H1 (cell line): ENCODE data around the gene AUH. TPM values are rescaled to one million over a fixed set of nuclear protein-coding genes. Genes with fewer than 3 reads are reported as not detected.

Experiments
- CTCF ChIA-PET: fragments of 300-600 bp; sonication (Branson Sonifier 250); formaldehyde crosslinking; loops from one replicate; lab custom pipeline; 2021; ENCODE audit not compliant: partially characterized antibody; lab: Charles Lee
- POLR2A ChIA-PET: fragments of 300-600 bp; sonication (Branson Sonifier 250); formaldehyde crosslinking; loops from one replicate; lab custom pipeline; 2021; ENCODE audit warnings: inconsistent platforms; ENCODE audit not compliant: partially characterized antibody; lab: Charles Lee
- DNase-seq, 2 experiments: peaks; one replicate each; pipeline versions ENCODE4 v3.0.0 to v3.0.0-alpha.2; 2010 to 2022; ENCODE audit warnings: low spot score in 2 of 2, low read depth in 1 of 2, mixed read lengths in 1 of 2
- FAIRE-seq: peaks from 2 replicates; lab custom pipeline; 2011; peaks lifted over from hg19 to GRCh38; lab: Jason Lieb, UNC
- H2AFZ ChIP-seq: 2 replicates; pipeline ENCODE4 v1.8.1; 2012; ENCODE audit warnings: low read length, inconsistent platforms
- H2AK5ac ChIP-seq: 2 replicates; pipeline ENCODE4 v1.6.1; 2013; ENCODE audit warnings: low read depth, low read length
- H2BK120ac ChIP-seq: replicated peaks from 2 replicates; pipeline ENCODE3; 2013; ENCODE audit warnings: low read depth, low read length, inconsistent platforms
- H2BK12ac ChIP-seq: 2 replicates; pipeline ENCODE4 v1.6.1; 2013; ENCODE audit warnings: low read depth, low read length
- H2BK15ac ChIP-seq: 2 replicates; pipeline ENCODE4 v1.6.1; 2013; ENCODE audit warnings: low read length
- H2BK20ac ChIP-seq: 2 replicates; pipeline ENCODE4 v1.6.1; 2013; ENCODE audit warnings: low read length
- H2BK5ac ChIP-seq: 2 replicates; pipeline ENCODE4 v1.6.1; 2013; ENCODE audit warnings: low read depth, low read length
- H3K14ac ChIP-seq: 2 replicates; pipeline ENCODE4 v1.6.1; 2013; ENCODE audit warnings: inconsistent platforms; ENCODE audit not compliant: insufficient read length
- H3K18ac ChIP-seq: 2 replicates; pipeline ENCODE4 v1.6.1; 2013; ENCODE audit warnings: low read length; ENCODE audit errors: extremely low read depth
- H3K23ac ChIP-seq: 2 replicates; pipeline ENCODE4 v1.6.1; 2013; ENCODE audit warnings: inconsistent platforms; ENCODE audit not compliant: insufficient read length
- H3K23me2 ChIP-seq: 2 replicates; pipeline ENCODE4 v1.6.1; 2013; ENCODE audit warnings: low read depth, low read length
- H3K27ac ChIP-seq: 2 replicates; pipeline ENCODE4 v1.6.1; 2011; ENCODE audit warnings: low read depth, low read length, inconsistent platforms
- H3K27me3 ChIP-seq, 4 experiments: replicated peaks in 1 of 4; 1 replicate in 1 of 4; 2 replicates in 3 of 4; pipeline versions ENCODE4 v1.6.1 to v1.8.1; 2011 to 2013; ENCODE audit warnings: low read length in 3 of 4, mild to moderate bottlenecking in 3 of 4, inconsistent platforms in 2 of 4, mixed read lengths in 2 of 4, moderate library complexity in 1 of 4; ENCODE audit not compliant: control insufficient read depth in 3 of 4, insufficient read depth in 3 of 4; ENCODE audit errors: extremely low read depth in 1 of 4
- H3K36me3 ChIP-seq, 4 experiments: 2 replicates each; pipeline versions ENCODE4 v1.6.1 to v1.8.1; 2011 to 2013; ENCODE audit warnings: mild to moderate bottlenecking in 4 of 4, low read length in 3 of 4, moderate library complexity in 2 of 4, control low read depth in 1 of 4, inconsistent platforms in 1 of 4; ENCODE audit not compliant: insufficient read depth in 4 of 4, control insufficient read depth in 2 of 4
- H3K4ac ChIP-seq: replicated peaks from 2 replicates; pipeline ENCODE3; 2013; ENCODE audit warnings: low read length, low read depth, mixed read lengths, inconsistent platforms; ENCODE audit not compliant: insufficient read length
- H3K4me1 ChIP-seq, 4 experiments: replicated peaks in 1 of 4; 1 replicate in 1 of 4; 2 replicates in 3 of 4; pipeline versions ENCODE4 v1.6.1 to v1.8.1; 2011 to 2013; ENCODE audit warnings: low read length in 3 of 4, inconsistent platforms in 2 of 4, mixed read lengths in 1 of 4; ENCODE audit not compliant: insufficient read depth in 4 of 4, control insufficient read depth in 3 of 4
- H3K4me2 ChIP-seq, 2 experiments: 2 replicates each; pipeline versions ENCODE4 v1.6.1 to v1.8.1; 2011 to 2013; ENCODE audit warnings: low read depth in 2 of 2, low read length in 2 of 2, control low read depth in 1 of 2, inconsistent platforms in 1 of 2, mild to moderate bottlenecking in 1 of 2; ENCODE audit not compliant: insufficient read depth in 1 of 2
- H3K4me3 ChIP-seq, 4 experiments: fragments of 200-600, 300-600 bp in 1 of 4; sonication (generic), shearing (Covaris generic), sonication (Bioruptor Twin) in 1 of 4; 2 replicates each; pipeline versions ENCODE4 v1.5.1 to v1.8.1; 2011 to 2016; ENCODE audit warnings: low read length in 4 of 4, low read depth in 3 of 4, control low read depth in 2 of 4, inconsistent platforms in 2 of 4, mild to moderate bottlenecking in 2 of 4, mixed read lengths in 1 of 4, moderate library complexity in 1 of 4; ENCODE audit not compliant: insufficient read depth in 2 of 4; ENCODE audit errors: extremely low read depth in 1 of 4
- H3K56ac ChIP-seq: replicated peaks from 2 replicates; pipeline ENCODE3; 2013; ENCODE audit warnings: low read depth, mild to moderate bottlenecking, mixed read lengths, low read length, inconsistent platforms; ENCODE audit not compliant: insufficient read length
- H3K79me1 ChIP-seq: 2 replicates; pipeline ENCODE4 v1.6.1; 2013; ENCODE audit warnings: low read depth, low read length, control low read depth
- H3K79me2 ChIP-seq, 2 experiments: 2 replicates each; pipeline versions ENCODE4 v1.6.1 to v1.8.1; 2012 to 2013; ENCODE audit warnings: low read length in 2 of 2, mild to moderate bottlenecking in 2 of 2, inconsistent platforms in 1 of 2; ENCODE audit not compliant: insufficient read depth in 2 of 2, control insufficient read depth in 1 of 2
- H3K9ac ChIP-seq, 4 experiments: replicated peaks in 1 of 4; 1 replicate in 1 of 4; 2 replicates in 3 of 4; pipeline versions ENCODE4 v1.6.1 to v1.8.1; 2011 to 2013; ENCODE audit warnings: low read depth in 3 of 4, low read length in 3 of 4, control low read depth in 2 of 4, mild to moderate bottlenecking in 2 of 4, moderate library complexity in 2 of 4, inconsistent platforms in 1 of 4; ENCODE audit errors: extremely low read depth in 1 of 4
- H3K9me3 ChIP-seq, 2 experiments: 2 replicates each; pipeline versions ENCODE4 v1.6.1 to v1.8.1; 2012 to 2013; ENCODE audit warnings: mild to moderate bottlenecking in 2 of 2, moderate library complexity in 2 of 2, control low read depth in 1 of 2, inconsistent platforms in 1 of 2, low read depth in 1 of 2, low read length in 1 of 2, mixed read lengths in 1 of 2; ENCODE audit not compliant: insufficient read depth in 2 of 2
- H4K20me1 ChIP-seq, 2 experiments: replicated peaks in 1 of 2; 2 replicates each; pipeline versions ENCODE3 to v1.8.1; 2011 to 2013; ENCODE audit warnings: inconsistent platforms in 2 of 2, low read length in 2 of 2, mild to moderate bottlenecking in 1 of 2; ENCODE audit not compliant: insufficient read depth in 2 of 2, control insufficient read depth in 1 of 2
- H4K5ac ChIP-seq: 2 replicates; pipeline ENCODE4 v1.6.1; 2013; ENCODE audit warnings: low read length, low read depth, mixed read lengths, inconsistent platforms; ENCODE audit not compliant: insufficient read length
- H4K8ac ChIP-seq: 2 replicates; pipeline ENCODE4 v1.8.0; 2013; ENCODE audit warnings: mild to moderate bottlenecking, moderate library complexity, low read length, inconsistent platforms; ENCODE audit not compliant: insufficient read depth; ENCODE audit errors: extremely low read depth
- H4K91ac ChIP-seq: replicated peaks from 2 replicates; pipeline ENCODE3; 2013; ENCODE audit warnings: low read length, mixed read lengths, inconsistent platforms; ENCODE audit not compliant: insufficient read length
- BACH1 ChIP-seq: IDR thresholded peaks from 2 replicates; pipeline ENCODE4 v1.6.1; 2012; ENCODE audit warnings: low read length, improper control_type of control experiment
- CEBPB ChIP-seq: IDR thresholded peaks from 2 replicates; pipeline ENCODE4 v1.6.1; 2012; ENCODE audit warnings: low read depth, low read length
- EP300 ChIP-seq, 2 experiments: IDR thresholded peaks; 1 replicate in 1 of 2; 2 replicates in 1 of 2; pipeline ENCODE4 v1.6.1; 2011 to 2012; ENCODE audit warnings: low read depth in 2 of 2, low read length in 2 of 2, mild to moderate bottlenecking in 2 of 2, borderline replicate concordance in 1 of 2, inconsistent platforms in 1 of 2, moderate library complexity in 1 of 2
- GTF2F1 ChIP-seq: IDR thresholded peaks from 2 replicates; pipeline ENCODE4 v1.6.1; 2012; ENCODE audit warnings: low read depth, low read length, improper control_type of control experiment, borderline replicate concordance
- HDAC2 ChIP-seq, 2 experiments: fragments of 300-600 bp in 1 of 2; sonication (generic) in 1 of 2; IDR thresholded peaks; 2 replicates each; pipeline ENCODE4 v1.6.1; 2011 to 2012; ENCODE audit warnings: low read depth in 2 of 2, low read length in 2 of 2, mild to moderate bottlenecking in 2 of 2, moderate library complexity in 2 of 2, borderline replicate concordance in 1 of 2, inconsistent platforms in 1 of 2
- KDM1A ChIP-seq: fragments of 200-600, 300-600 bp; sonication (generic); IDR thresholded peaks from 2 replicates; pipeline ENCODE4 v1.7.1; 2016; ENCODE audit warnings: mild to moderate bottlenecking, low read length, borderline replicate concordance
- KDM5A ChIP-seq: fragments of 200-600 bp; IDR thresholded peaks from 2 replicates; pipeline ENCODE4 v1.7.1; 2012; ENCODE audit warnings: mild to moderate bottlenecking, low read length, inconsistent platforms, mixed read lengths
- PHF8 ChIP-seq: fragments of 200-600 bp; sonication (generic); conservative IDR thresholded peaks from 2 replicates; pipeline ENCODE4 v1.7.1; 2012; ENCODE audit warnings: low read depth, mild to moderate bottlenecking, inconsistent platforms, low read length, moderate library complexity
- POLR2A ChIP-seq, 2 experiments: IDR thresholded peaks; 1 replicate in 1 of 2; 2 replicates in 1 of 2; pipeline ENCODE4 v1.6.1; 2011; ENCODE audit warnings: low read depth in 2 of 2, low read length in 2 of 2, mild to moderate bottlenecking in 2 of 2; ENCODE audit errors: control extremely low read depth in 1 of 2
- RFX5 ChIP-seq: IDR thresholded peaks from 2 replicates; pipeline ENCODE4 v1.6.1; 2011; ENCODE audit warnings: low read depth, low read length, improper control_type of control experiment, borderline replicate concordance
- SIN3A ChIP-seq, 2 experiments: IDR thresholded peaks in 1 of 2; conservative IDR thresholded peaks in 1 of 2; 2 replicates each; pipeline ENCODE4 v1.6.1; 2011 to 2012; ENCODE audit warnings: low read length in 2 of 2, improper control_type of control experiment in 1 of 2, low read depth in 1 of 2, mild to moderate bottlenecking in 1 of 2
- SRF ChIP-seq: IDR thresholded peaks from 2 replicates; pipeline ENCODE4 v1.6.1; 2011; ENCODE audit warnings: mild to moderate bottlenecking, low read depth, low read length, moderate library complexity
- TCF12 ChIP-seq: IDR thresholded peaks from 2 replicates; pipeline ENCODE4 v1.6.1; 2011; ENCODE audit warnings: low read depth, mild to moderate bottlenecking, low read length
- WGBS, 2 experiments: shearing (Covaris generic) in 1 of 2; methylation state at CpG; one replicate each; pipeline versions ENCODE4 v1.1.6 to v1.1.7; 2013 to 2015; ENCODE audit warnings: low lambda C conversion rate in 2 of 2, mixed read lengths in 2 of 2, inconsistent platforms in 1 of 2, low coverage in 1 of 2, missing lambda C conversion rate in 1 of 2; ENCODE audit not compliant: insufficient replicate concordance in 2 of 2, insufficient coverage in 1 of 2, insufficient read length in 1 of 2; ENCODE audit errors: extremely low coverage in 1 of 2, missing lambda C conversion rate in 1 of 2; 5-methylcytosine and 5-hydroxymethylcytosine counted together
- polyA plus RNA-seq, 7 experiments: library from polyadenylated mRNA; depleted of rRNA in 3 of 7; stranded (reverse) in 5 of 7; unstranded in 2 of 7; fragments of >200 nt in 5 of 7; fragments of 200-250 nt in 2 of 7; gene quantifications; 1 replicate in 5 of 7; 2 replicates in 1 of 7; 4 replicates in 1 of 7; pipeline versions ENCODE4 v1.2.1 to v1.2.3, GENCODE V29; 2011 to 2013; ENCODE audit warnings: missing spikeins in 2 of 7, mixed read lengths in 2 of 7
- total RNA-seq: library from RNA; stranded (reverse); fragmentation: NEBNext Ultra II Directional; extraction: Animal tissue kit (Norgen Biotek cat#: 25700); gene quantifications from 2 replicates; pipeline ENCODE4 v1.2.1, GENCODE V29; 2021

The AUH gene
- total and polyA plus RNA-seq, 2 of the 8 experiments (the other 6 are each of a cell fraction or from before 2014, with no cell fraction given): 5.8 to 21.9 TPM

DNA sequence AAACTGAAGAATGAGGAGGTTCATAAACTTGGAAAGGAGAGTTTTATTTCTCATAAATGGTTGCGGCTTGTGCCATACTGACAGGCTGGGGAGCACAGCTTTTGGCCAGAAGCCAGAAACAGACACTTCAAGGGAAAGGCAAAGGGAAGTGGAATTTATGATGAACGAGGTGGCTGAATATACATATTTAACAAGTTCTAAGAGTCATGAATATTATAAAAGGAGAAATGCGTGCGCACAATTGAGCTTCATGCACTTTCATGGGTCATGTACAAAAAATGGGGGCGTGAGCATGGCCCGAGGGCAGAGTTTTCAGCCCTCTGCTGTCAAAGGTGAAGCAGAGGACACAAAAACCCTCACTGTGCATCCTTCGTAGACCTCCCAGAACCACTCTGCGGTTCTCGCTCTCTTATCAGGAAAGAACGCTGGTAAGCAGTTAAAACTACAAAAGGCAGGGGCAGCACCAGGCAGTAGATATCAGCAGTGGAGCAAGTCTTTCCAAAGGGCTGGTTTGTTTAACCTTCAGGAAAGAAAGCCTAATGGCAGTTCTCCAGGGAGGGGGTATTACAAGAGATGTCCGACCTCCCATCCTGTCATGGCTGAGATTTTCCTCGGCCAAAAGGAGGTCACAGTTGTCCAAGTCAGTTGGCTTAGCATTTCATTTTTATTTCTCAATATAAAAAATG is 29.0 kb downstream of the AUH start:
- 87% methylated on average over 12 of the region's 12 CpGs; no CpG with 5 or more reads in 1 of the 2 experiments for WGBS, 2 experiments
- no peak for FAIRE-seq
- H3K27me3 ChIP-seq: no peaks in the 10 kb centered on the region
- no peak overlapping the region for H3K4ac ChIP-seq
- no peak overlapping the region for H2BK120ac ChIP-seq
- H3K56ac ChIP-seq: no peak overlapping the region
- no peaks in the 10 kb centered on the region; a peak in 1 of 4 replicates for H3K79me2 ChIP-seq
- no peaks in the 10 kb centered on the region for H3K9me3 ChIP-seq
- no peak overlapping the region for H3K9ac ChIP-seq
- H3K4me3 ChIP-seq: no peak overlapping the region
- no peak overlapping the region for H4K91ac ChIP-seq
- no peaks in the 10 kb centered on the region; a peak in 1 of 8 replicates for H3K36me3 ChIP-seq
- H3K23ac ChIP-seq: no peak overlapping the region
- no peak overlapping the region for H4K8ac ChIP-seq
- no peaks in the 10 kb centered on the region for H3K4me1 ChIP-seq
- no peak overlapping the region for H2AFZ ChIP-seq
- no peak for TF ChIP-seq TCF12
- no peak for TF ChIP-seq SRF
- TF ChIP-seq KDM1A: no peak
- TF ChIP-seq BACH1: no peak
- TF ChIP-seq CEBPB: no peak
- no peak for TF ChIP-seq GTF2F1
- TF ChIP-seq EP300 (IDR thresholded peaks at IDR 0.05; ENCODE audit: borderline replicate concordance in 1 of 2, low read depth in 2 of 2, low read length in 2 of 2): no peak
- no peak for TF ChIP-seq SIN3A (conservative IDR thresholded peaks at IDR 0.05 in 1 of 2, IDR thresholded peaks at IDR 0.05 in 1 of 2; ENCODE audit: low read depth in 1 of 2, low read length in 2 of 2)
- TF ChIP-seq RFX5: no peak
- TF ChIP-seq HDAC2 (IDR thresholded peaks at IDR 0.05; ENCODE audit: borderline replicate concordance in 1 of 2, low read depth in 2 of 2, low read length in 2 of 2): no peak
- TF ChIP-seq KDM5A: no peak
- no peak for TF ChIP-seq POLR2A (IDR thresholded peaks at IDR 0.05; ENCODE audit: control extremely low read depth in 1 of 2, low read depth in 2 of 2, low read length in 2 of 2)
- no peak for TF ChIP-seq PHF8
- POLR2A ChIA-PET: interaction anchor here (1.3 kb wide), 1 partner anchor 13 kb away, joined by 3 read pairs; no protein-coding TSS in a partner anchor
- H2BK12ac ChIP-seq: no peak overlapping the region
- no peak overlapping the region for H2AK5ac ChIP-seq
- no peak overlapping the region for H2BK5ac ChIP-seq
- no peak overlapping the region for H4K5ac ChIP-seq
- no peak overlapping the region for H3K4me2 ChIP-seq
- H3K18ac ChIP-seq: no peak overlapping the region
- no peak overlapping the region for H2BK20ac ChIP-seq
- H3K14ac ChIP-seq: no peak overlapping the region
- H3K27ac ChIP-seq: no peak overlapping the region
- no peak for DNase-seq
- H3K79me1 ChIP-seq: no peaks in the 10 kb centered on the region
- no peaks in the 10 kb centered on the region for H4K20me1 ChIP-seq
- CTCF ChIA-PET: no interaction called here
- H3K23me2 ChIP-seq: no peaks in the 10 kb centered on the region
- H2BK15ac ChIP-seq: no peak overlapping the region
